Activated CD4-positive, alpha-beta T cell treated with anti-CD3 and anti-CD28 coated beads, Interleukin-2, amount 50 U/mL, for 4 hours (primary cell): ENCODE data around the gene VRK2.

Source experiments
- DNase-seq, 2 experiments: peaks; one replicate each; pipeline ENCODE4 v3.0.0-alpha.2; 2020

The VRK2 gene

DNA sequence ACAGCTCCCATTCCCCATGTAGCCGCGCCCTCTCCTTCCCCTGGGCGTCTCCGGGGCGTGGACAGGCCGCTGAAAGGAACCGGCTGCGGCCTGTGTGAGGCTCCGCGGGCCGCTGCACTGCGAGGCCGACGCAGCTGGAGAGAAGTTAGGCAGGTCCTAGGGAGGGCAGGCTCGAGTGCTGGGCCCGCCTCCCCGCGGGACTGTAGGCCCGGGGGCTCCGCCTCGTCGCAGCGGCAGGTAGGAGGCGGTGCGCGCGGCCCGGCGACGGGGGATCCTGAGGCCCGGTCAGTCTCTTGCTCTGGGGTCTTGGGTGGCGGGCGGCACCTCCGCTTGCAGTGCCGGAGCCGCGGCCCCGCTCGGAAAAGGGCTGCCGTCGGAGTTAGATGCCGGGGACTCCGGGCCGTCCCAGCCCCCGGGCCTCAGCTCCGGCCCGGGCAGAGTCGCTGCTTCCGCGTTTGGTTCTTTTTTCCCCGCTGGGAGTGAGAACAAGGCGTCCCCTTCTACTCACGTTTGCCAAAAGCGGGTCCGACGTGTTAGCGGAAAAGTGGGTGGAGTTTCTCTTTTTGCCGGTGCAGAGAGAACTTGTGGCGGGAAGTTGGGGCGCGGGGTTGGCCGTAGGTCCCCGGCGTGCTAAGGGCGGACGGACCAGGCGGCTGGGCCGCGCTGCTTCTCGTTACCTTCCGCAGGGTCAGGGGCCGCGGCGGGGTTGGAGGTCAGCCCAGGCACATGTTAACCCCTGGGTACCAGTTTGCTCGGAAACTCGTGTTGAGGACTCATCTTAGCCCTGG, at the start of gene VRK2:
VRK2 (plus strand) TSS at position 222 of the 788 bp plus-strand sequence. CDS start 2,026 bp downstream, outside the sequence.
- DNase-seq, result peak; percentile 76

DNA sequence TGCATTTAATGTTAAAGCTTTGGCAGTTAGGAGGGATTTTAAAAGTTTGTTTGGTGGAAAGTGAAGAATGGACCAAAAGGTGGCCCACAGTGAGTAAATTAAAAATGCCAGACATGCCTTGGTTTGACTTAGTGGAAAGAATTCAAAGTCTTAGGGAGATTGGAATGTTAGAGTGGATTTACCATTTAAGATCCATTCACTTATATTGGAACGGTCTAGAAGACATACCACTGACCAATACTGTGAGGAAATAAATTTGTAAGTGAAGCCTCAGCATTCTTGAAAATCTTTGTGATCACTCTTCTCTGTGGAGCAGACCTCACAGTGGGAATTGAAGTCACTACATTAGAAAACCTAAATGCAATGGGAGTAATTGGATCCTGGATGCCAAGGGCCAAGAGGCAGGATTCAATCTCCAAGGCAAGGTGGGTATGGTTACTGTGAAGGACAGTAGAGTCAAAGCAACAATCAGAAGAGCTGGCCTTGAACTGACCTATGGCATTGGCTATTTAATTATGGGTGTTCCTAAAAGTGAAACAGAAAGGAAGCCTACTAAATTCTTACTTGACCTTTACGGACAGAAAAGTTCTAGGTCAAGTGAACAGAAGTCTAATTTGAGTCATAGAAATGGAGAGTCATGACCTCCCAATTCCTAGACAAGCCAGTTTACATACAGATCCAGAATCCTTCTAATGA, 40.2 kb upstream of the VRK2 start:
- no peak for DNase-seq

DNA sequence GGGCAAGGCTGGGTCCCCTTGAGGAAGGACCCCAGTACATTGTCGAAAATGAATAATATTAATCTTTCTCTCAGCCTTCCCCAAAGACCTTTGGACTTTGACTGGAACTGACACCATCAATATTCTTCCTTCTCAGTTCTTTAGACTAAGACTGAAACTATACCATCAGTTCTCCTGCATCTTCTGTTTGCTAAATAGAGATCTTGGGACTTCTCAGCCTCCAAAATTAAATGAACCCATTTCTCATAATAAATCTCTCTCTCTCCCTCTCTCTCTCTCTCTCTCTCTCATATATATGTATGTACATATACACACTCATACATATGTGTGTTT, 39.7 kb upstream of the VRK2 start:
- DNase-seq, result no peak

DNA sequence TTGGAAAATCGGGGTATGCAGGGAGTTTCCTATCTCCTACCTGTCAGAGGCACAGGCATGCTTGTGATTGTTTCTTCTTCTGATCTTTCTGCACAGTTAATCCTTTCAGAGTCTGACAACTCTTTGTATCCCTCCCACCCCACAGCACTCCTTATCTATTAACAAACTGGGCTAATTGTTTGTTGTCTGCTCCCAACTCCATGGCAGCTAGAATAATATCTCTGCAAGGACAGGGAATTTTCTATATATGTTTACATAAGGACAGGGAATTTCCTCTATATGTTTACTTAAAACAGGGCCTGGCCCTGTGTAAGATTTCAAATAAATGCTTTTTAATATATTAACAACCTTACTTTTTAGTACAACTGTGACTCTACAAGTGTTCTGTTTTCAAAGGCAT, 36.0 kb upstream of the VRK2 start:
- DNase-seq, result no peak

DNA sequence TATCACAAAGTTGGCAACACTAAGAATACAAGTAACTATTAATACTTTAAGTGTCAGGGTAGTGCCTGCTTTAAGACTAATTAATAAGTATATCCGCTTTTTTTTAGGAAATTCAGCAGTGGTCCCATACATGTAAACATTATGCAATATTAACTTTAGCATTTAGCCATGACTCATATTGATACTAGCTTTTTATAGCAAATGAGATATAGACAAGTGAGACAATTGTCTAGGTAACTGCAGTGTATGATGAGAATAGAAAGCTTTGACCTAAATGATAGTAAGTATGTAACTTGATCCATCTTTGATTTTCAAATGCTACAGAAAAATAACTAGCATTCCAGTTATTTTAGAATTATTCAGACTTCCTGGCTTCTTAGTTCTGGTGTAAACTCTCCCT, 27.4 kb upstream of the VRK2 start:
- no peak for DNase-seq

DNA sequence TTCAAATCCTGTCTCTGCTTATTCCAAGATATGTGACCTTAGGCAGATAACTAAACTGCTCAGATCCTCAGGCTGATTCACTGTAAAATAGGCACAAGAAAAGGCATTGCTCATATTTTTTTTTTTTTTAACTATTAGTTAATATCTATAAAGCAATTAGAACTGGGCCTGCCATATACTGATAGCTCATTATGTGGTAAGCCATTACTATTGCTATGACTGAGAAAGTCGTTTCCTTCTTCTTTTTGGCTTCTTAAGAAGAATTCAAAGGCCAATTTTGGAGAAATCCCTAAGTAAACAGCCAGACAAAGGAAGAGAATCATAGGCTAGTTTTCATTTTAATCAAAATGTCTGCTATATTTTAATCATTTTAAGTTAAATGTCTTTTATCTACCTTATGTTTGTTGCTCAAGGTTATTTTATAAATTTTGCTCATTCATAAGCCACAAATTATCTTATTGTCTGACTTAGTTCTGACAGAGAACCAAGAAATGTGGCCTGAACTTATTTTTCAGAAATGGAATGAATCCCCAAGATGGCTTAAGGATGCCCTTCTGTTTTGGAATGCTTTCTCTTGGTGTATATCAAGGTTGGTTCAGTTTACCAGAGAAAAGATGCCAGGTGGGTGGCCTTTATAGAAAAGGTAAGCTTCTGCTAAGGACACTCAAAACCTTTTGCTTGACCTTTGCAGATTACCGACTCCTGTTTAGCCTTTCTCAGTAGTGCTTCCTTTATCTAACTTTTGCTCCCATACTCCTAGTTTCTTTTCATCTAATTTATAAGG, 21.3 kb upstream of the VRK2 start:
- DNase-seq, result no peak

DNA sequence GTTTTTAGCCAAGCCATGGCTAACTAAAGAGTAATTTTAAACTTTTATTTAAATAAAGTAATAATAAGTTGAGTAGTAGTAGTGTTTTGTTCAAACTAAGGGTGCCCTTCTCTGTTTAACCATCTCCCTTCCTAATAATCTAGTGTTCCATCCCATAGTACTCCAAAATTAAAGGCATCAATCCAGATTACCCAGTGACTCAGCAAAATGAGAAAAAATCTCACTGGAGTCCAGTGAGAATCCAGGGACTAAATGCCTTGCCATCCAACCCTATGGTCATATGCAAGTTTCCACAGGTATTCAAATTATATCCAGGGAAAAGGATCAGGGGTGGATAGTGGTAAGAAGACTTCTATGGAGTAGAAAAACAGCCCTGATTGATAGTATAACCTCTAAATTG, 19.6 kb upstream of the VRK2 start:
- DNase-seq, result no peak

DNA sequence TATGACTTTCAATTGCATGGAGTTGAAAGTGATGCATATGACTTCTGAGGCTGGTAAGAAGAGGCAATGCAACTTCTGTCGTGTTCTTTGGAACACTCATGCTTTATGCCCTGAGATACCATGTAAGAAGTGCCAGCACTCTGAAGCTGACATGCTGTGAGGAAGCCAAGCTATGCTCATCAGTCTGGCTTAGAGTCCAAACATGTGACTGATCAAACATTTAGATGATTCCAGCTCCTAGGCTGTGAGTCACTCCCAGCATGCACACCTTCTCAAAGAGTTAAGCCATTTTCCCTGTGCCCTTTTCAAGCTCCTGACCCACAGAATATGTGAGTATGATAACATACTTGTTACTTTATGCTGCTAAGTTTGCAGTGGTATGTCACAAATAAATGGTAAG, 15.8 kb upstream of the VRK2 start:
- DNase-seq, result no peak

DNA sequence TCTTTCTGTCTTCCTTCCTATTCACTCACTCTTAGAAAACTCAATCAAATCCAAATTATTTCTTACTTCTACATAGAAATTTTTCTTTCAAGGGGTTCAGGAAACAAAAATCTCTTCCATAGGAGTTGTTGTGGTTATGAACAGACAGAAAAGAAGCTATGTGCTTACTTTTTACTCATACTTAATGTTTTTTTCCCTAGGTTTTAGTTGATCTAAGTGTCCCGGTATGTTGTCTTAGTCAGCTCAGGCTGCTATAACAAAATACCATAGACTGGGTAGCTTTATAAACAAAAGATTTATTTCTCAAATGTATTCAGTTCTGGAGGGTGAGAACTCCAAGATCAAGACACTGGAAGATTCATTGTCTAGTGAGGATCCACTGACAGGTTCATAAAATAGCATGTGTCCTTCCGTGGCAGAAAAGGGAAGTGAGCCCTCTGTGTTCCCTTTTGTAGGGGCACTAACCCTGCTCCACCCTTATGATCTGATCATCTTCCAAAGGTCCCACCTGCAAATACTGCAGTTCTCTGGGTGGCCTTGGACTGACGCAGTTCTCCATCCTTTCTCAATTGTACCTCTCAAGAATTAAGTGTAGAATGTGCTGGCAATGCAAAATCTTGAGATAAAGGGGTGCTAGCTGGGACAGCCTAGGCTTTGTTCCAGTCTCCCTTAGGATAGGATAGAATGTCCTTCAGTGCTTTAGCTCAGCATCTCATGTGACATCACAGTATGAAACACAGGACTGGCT, 14.4 kb upstream of the VRK2 start:
- DNase-seq, result no peak

DNA sequence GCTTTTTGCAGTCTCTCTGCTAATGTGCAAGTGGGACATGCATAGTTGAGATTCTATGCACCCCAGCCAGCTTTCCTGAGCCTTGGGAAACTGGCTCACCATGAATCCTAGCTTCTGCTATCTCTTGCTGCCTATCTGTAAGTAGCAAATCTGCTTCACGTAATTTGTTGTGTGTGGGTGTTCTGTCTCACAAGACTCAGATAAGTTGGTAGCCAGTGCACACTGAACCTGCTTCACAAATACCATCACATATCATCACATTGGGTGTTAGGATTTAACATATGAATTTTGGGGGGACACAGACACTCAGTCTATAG, 13.9 kb upstream of the VRK2 start:
- DNase-seq, result no peak

DNA sequence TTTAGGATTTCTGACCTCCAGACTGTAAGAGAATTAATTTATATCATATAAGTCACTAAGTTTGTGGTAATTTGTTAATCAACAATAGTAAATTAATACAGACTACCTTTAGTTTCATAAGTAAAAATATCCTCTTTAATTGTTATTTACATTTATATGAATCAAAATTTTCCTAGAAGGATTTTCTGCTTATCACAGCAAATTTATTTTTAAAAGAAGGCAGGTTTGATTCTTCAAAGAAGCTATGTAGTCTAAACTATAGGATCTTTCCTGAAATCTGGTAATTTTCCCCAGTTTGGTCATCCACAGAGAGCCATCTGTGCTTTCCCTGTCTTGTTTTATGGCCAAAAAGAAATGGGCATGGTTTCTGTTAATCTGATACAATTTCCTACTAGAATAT, 13.1 kb upstream of the VRK2 start:
- DNase-seq, result no peak

DNA sequence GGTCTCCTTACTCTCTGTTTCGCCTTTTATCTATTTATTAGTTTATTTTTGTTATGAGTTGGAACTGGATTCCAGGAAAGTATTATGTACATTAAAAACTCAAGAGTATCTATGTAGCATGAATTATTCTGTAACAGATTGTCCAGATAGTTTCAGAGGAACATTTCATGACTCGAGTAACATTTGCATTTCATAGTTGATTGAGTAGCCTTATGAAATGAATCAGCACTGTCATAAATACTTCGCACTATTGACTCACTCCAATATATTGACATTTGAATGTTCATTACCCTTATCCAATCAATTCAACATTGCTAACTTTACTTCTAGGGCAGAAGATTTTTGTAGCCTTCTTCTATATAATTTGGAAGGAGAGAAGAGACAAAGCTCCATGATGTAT, 11.3 kb upstream of the VRK2 start:
- DNase-seq, result no peak

DNA sequence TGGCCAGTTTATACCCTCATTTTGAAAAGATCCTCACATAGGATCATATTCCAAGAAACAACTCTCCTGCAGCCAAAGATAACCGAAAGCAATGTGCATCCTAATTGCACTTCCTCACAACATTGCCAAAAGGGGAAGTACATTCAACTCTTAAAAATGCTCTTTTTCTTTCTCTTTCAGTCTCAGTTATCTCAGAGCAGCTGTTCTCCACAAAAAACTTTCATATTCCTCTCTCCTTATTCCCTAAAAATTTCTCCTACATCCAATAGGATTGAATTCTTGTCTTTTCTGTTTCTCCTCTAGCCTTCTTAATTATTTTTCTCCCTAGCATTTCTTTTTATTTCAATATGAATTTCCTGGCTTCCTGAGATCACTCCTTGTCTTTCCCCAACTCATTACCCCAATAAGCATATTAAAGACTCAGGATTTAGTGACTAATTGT, 7.4 kb upstream of the VRK2 start:
- DNase-seq, result no peak

DNA sequence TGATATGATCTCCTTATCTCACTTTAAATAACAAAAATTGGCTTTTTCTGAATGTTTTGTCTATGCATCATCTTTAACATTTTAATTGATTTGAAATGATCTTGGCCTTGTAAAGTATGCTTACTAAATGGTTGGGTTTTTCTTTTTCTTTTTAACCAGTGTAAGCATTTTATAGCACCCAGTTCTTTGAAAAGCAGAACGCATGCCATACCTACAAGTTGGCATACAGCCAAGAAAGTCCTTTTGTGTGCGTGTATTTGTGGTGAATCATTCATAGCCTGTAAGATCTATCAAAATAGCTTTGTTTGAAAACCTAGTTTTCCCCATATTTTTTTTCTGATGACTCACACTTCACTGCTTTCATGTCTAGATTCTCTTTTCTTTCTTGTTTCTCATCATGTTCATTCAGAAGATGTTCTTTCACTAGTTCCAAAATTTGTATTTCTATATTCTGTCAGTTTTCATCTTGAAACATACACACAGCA, 4.1 kb upstream of the VRK2 start:
- DNase-seq, result peak in 1 of 2 experiments; percentile 1

DNA sequence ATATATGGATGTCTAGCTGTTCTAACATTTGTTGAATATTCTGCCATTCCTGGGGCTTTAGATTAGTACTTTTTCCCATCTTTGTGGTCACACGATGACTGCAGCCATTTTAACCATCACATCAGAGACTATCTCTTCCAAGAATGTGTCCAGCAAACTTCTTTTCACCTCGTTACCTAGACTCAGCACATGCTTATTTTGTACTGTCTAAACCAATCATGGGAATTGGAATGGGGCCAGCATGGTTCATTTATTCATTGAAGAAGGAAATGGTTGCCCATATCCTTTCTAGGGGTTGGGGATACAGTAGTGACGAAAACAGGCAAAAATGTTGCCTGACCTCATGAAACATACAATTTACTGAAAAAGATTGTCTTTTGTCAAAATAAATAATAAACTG, 2.5 kb upstream of the VRK2 start:
- DNase-seq, result no peak

DNA sequence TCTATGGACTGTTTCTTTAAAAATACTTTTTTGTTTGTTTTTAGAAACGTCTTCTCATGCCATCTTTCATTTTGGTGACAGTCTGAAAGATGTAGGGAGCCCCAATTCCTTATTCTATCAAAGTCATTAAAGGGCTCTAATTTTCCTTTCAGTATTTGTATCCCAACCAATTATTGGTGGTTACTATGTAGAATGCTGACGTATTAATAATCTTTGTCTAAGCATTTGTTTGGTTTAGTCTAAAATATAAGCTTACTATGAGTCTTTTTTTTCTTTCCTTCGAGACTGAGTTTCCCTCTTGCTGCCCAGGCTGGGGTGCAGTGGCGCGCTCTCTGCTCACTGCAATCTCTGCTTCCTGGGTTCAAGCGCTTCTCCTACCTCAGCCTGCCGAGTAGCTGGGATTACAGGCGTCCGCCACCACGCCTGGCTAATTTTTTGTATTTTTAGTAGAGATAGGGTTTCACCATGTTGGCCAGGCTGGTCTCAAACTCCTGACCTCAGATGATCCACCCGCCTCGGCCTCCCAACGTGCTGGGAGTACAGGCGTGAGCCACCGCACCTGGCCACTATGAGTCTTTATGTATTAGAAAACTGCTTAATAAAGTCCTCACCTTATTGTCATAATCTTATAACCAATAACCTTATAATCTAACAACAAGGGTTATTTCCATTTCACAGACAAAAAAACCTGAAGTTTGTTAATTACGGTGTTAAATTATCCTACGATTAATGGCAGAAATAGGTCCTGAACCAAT, 849 bp upstream of the VRK2 start:
- DNase-seq, result no peak

DNA sequence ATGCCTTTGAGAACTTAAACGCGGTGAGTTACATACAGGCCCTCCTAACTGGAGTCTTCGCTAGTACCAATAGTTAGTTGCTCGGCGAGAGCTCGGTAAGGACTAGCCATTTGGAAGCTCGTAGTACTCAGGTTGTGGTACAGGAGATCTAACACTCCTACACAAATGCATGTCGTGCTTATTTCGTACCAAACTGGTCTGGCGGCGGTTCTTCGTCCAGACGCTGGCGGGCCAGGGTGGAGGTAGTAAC, 346 bp upstream of the VRK2 start:
- DNase-seq, result no peak

DNA sequence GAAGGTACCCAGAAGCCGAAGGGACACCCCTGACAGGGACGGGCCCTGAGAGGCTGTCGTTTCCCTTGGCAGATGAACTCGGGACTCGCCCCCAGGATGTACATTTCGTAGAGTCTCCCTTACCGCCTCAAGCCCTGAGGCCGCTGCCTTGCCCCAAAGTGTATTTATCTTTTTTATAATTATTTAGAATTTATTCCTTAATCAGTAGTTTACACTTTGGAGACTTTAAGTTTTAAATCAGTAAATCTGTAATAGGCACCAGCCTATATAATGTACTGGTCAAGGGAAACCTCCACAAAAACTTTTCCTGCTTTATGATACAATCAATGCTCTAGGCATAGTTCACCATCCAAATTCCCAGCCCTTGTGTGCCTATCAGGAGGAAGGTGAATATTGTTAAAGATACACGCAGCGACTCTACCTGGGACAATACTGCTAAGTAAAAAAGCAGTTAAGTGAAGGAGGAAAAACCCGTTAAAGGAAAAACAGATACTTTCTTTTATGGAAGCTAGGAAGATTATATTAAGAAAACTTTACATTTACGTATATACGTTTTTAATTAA, 848 bp downstream of the VRK2 start:
- DNase-seq, result no peak

DNA sequence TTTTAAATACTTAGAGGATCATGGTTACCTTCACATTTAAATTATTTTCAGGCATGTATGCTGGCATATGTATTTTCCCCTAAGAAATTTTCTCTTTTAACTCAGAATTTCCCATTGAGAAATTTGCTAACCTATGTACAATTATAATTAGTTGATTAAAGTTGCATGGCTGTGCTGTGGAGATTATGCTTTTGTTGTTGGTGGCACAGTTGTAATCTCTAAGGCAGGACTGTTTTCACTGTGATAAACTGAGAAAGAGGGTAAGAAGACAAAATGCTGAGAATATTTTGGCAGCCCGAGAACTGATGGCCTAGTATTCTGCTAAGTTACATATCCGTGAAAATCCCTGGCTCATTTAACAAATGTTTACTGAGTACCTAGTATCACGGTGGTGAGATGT, 1.4 kb downstream of the VRK2 start:
- no peak for DNase-seq

DNA sequence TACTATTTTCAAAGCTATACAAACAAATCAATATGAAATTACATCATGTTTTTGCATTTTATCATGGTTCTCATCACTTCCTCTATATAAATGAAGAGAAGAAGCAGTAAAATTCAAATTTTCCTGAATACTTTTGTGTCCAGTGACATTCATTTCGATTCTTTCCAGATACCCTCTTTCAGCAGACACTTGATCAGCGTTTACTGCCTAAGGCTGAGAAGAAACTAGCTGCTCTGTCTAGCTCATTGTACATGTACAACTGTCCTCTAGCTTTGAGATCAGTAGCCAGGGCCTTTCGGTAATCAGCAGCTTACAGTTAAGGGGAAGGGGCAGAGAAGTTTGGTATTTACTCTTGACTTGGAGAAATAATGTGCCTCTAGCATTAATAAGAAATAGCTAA, 4.8 kb downstream of the VRK2 start:
- DNase-seq, result no peak

DNA sequence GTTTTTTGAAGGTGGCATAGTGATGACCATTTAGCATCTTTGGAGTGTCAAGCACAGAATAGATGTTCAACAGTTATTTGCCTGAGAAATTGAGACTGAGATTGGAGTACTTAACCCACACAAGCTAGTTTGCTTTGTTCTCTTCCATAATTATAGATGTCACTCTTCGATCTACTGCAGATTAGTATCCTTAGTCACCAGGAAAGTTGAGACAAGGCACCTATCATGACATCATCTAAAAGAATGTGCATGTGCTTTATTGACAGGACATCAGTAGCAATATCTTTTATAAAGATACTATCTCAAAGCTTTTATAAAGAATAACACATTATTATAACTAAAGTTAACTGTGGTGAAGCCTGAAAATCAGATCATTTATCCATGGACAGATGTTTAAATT, 6.4 kb downstream of the VRK2 start:
- no peak for DNase-seq

DNA sequence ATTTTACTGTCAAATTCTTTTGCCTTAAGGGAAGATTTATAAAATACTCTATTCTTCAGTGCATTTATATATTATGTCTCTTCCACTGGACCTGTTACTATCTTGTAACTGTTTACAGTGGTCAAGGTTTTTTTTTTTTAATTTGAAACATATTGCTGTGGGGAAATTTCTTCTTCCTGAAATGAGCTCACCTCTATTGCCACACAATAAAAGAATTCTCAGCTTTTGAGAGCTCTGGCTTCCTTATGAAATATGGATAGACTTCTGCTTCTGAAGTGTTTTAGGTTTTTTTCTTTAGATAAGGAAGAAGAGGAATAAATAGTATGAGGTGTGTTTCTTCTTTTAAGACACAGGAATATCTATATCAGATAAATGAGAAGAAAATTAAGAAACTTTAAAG, 7.7 kb downstream of the VRK2 start:
- no peak for DNase-seq
